Measurements from ENCODE around the gene GRID1. TPM values are rescaled to one million over a fixed set of nuclear protein-coding genes. Genes with fewer than 3 reads are reported as not detected.

The GRID1 gene
- total RNA-seq, 1 experiment from 2014 or later: not detected

DNA sequence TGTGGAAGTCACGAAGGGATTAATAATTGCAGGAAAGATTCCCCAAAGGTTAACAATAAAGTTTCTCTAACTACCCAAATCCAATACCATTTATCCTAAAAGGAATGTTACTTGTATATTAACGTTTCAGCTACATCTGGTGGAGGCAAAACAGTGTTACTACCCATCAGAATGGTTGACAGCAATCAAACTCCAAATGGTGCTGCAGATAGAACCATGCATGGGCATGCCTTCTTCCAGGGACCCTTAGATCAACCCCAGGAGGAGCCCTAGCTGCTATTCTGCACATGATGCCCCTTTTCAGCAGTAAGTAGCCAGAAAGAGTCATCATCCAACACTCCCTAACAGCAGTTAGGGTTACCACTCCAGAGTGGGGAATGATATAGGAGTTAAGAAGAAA lies 336.3 kb downstream of the GRID1 start:
- Histone ChIP-seq H2AFZ (no peak overlapping the region), H3K9me3 (ENCODE audit: insufficient read depth, low read depth) (no peaks in the 10 kb centered on the region), H3K4me1 (replicated peaks; ENCODE audit: insufficient read depth) (no peaks in the 10 kb centered on the region), H3K27me3 (ENCODE audit: insufficient read depth, low read depth) (no peaks in the 10 kb centered on the region), H3K36me3 (ENCODE audit: low read depth) (no peaks in the 10 kb centered on the region), H3K4me3 (no peak overlapping the region), H3K4me2 (no peak overlapping the region), H3K27ac (no peak overlapping the region), H3K9me2 (ENCODE audit: insufficient read depth) (no peaks in the 10 kb centered on the region), H3F3A (ENCODE audit: insufficient read depth, low read depth) (no peaks in the 10 kb centered on the region), H4K20me1 (ENCODE audit: insufficient read depth) (no peaks in the 10 kb centered on the region), H3K79me2 (ENCODE audit: low read depth) (no peaks in the 10 kb centered on the region)
- POLR2A ChIA-PET (ENCODE audit: unreplicated experiment): no interaction called here
- no peak for TF ChIP-seq CTCF (conservative IDR thresholded peaks at IDR 0.05)
- no peak for TF ChIP-seq EZH2 (IDR thresholded peaks at IDR 0.05; ENCODE audit: low read depth)
- CTCF ChIA-PET: no interaction called here
- no peak for DNase-seq
- intact Hi-C loops (cut with micrococcal nuclease; ENCODE audit: unreplicated experiment): no loop called here
- no TSS peak for BruUV-seq (replicated peaks)

GRCh38 chr10:86027346-86027745 lies 339.2 kb downstream of the GRID1 start:
- Histone ChIP-seq H3K9me3 (ENCODE audit: insufficient read depth, low read depth) (no peaks in the 10 kb centered on the region), H3K9me2 (ENCODE audit: insufficient read depth) (no peaks in the 10 kb centered on the region), H3F3A (ENCODE audit: insufficient read depth, low read depth) (no peaks in the 10 kb centered on the region), H3K27me3 (ENCODE audit: insufficient read depth, low read depth) (no peaks in the 10 kb centered on the region), H2AFZ (no peak overlapping the region), H3K4me2 (no peak overlapping the region), H3K4me1 (replicated peaks; ENCODE audit: insufficient read depth) (no peaks in the 10 kb centered on the region), H3K4me3 (no peak overlapping the region), H3K36me3 (ENCODE audit: low read depth) (no peaks in the 10 kb centered on the region), H3K79me2 (ENCODE audit: low read depth) (no peaks in the 10 kb centered on the region), H4K20me1 (ENCODE audit: insufficient read depth) (no peaks in the 10 kb centered on the region), H3K27ac (no peak overlapping the region)
- intact Hi-C loops (cut with micrococcal nuclease; ENCODE audit: unreplicated experiment): no loop called here
- POLR2A ChIA-PET (ENCODE audit: unreplicated experiment): no interaction called here
- no peak for DNase-seq
- TF ChIP-seq CTCF (conservative IDR thresholded peaks at IDR 0.05): no peak
- TF ChIP-seq EZH2 (IDR thresholded peaks at IDR 0.05; ENCODE audit: low read depth): no peak
- CTCF ChIA-PET: no interaction called here
- no TSS peak for BruUV-seq (replicated peaks)

- no peaks in the 10 kb centered on the region for H3K27me3 ChIP-seq (ENCODE audit: insufficient read depth, low read depth)
- no peak overlapping the region for H2AFZ ChIP-seq
- intact Hi-C loops (cut with micrococcal nuclease; ENCODE audit: unreplicated experiment): no loop called here
- H3K4me3 ChIP-seq: no peak overlapping the region
- H3K4me2 ChIP-seq: no peak overlapping the region
- no peaks in the 10 kb centered on the region for H3K9me2 ChIP-seq (ENCODE audit: insufficient read depth)
- H3K36me3 ChIP-seq (ENCODE audit: low read depth): no peaks in the 10 kb centered on the region
- H3K79me2 ChIP-seq (ENCODE audit: low read depth): no peaks in the 10 kb centered on the region
- no peak for TF ChIP-seq EZH2 (IDR thresholded peaks at IDR 0.05; ENCODE audit: low read depth)
- TF ChIP-seq CTCF (conservative IDR thresholded peaks at IDR 0.05): no peak
- no peaks in the 10 kb centered on the region for H3F3A ChIP-seq (ENCODE audit: insufficient read depth, low read depth)
- BruUV-seq (replicated peaks): no TSS peak
- no peaks in the 10 kb centered on the region for H3K4me1 ChIP-seq (replicated peaks; ENCODE audit: insufficient read depth)
- DNase-seq: no peak
- no peaks in the 10 kb centered on the region for H3K9me3 ChIP-seq (ENCODE audit: insufficient read depth, low read depth)
- H3K27ac ChIP-seq: no peak overlapping the region
- CTCF ChIA-PET: no interaction called here
- no peaks in the 10 kb centered on the region for H4K20me1 ChIP-seq (ENCODE audit: insufficient read depth)
- POLR2A ChIA-PET (ENCODE audit: unreplicated experiment): no interaction called here
Measured at GRCh38 chr10:86025509-86025908, 341.1 kb downstream of the GRID1 start.
